HepG2 (cell line): Measurements from ENCODE around the gene CHD2. TPM values are rescaled to one million over a fixed set of nuclear protein-coding genes. Genes with fewer than 3 reads are reported as not detected.

Experiments
- GATAD2A ChIP-seq: IDR thresholded peaks from 2 replicates; pipeline ENCODE4 v1.6.1; 2016
- HDAC1 ChIP-seq: sonication (generic); formaldehyde crosslinking; IDR thresholded peaks from 2 replicates; pipeline ENCODE4 v1.5.1; 2020; ENCODE audit warnings: mild to moderate bottlenecking, missing genetic modification reagents
- HNRNPH1 ChIP-seq: fragments of 200-400 bp; formaldehyde crosslinking; optimal IDR thresholded peaks from 2 replicates; pipeline ENCODE3; 2017; ENCODE audit warnings: mild to moderate bottlenecking, low read depth, low read length
- KLF15 ChIP-seq: sonication (generic); formaldehyde crosslinking; IDR thresholded peaks from 2 replicates; pipeline ENCODE4 v1.8.1; 2023; ENCODE audit warnings: borderline replicate concordance, mild to moderate bottlenecking, inconsistent platforms, missing genetic modification reagents, mixed read lengths
- NFE2L1 ChIP-seq: sonication (generic); formaldehyde crosslinking; IDR thresholded peaks from 2 replicates; pipeline ENCODE4 v1.4.0; 2020; ENCODE audit warnings: missing genetic modification reagents, mild to moderate bottlenecking, borderline replicate concordance
- SIN3B ChIP-seq: fragments of 150-350 bp; IDR thresholded peaks from 2 replicates; pipeline ENCODE4 v1.6.1; 2014; ENCODE audit warnings: low read length
- SOX13 ChIP-seq, 3 experiments: fragments of 450-650 bp in 1 of 3; sonication (generic) in 1 of 3; formaldehyde crosslinking in 1 of 3; IDR thresholded peaks in 2 of 3; conservative IDR thresholded peaks in 1 of 3; 2 replicates each; pipeline versions ENCODE4 v1.5.0 to v1.6.1; 2016 to 2020; ENCODE audit warnings: antibody characterized with exemption in 1 of 3, mild to moderate bottlenecking in 1 of 3, missing compliant biosample characterization in 1 of 3, missing genetic modification reagents in 1 of 3, moderate library complexity in 1 of 3
- SRSF1 ChIP-seq: fragments of 200-400 bp; formaldehyde crosslinking; optimal IDR thresholded peaks from 2 replicates; pipeline ENCODE3; 2017; ENCODE audit warnings: mild to moderate bottlenecking, low read depth, low read length, moderate library complexity
- ZHX1 ChIP-seq: sonication (generic); formaldehyde crosslinking; IDR thresholded peaks from 2 replicates; pipeline ENCODE4 v1.8.1; 2022; ENCODE audit warnings: low read depth, mild to moderate bottlenecking, missing genetic modification reagents
- ZNF160 ChIP-seq: sonication (generic); formaldehyde crosslinking; IDR thresholded peaks from 2 replicates; pipeline ENCODE4 v1.8.0; 2022; ENCODE audit warnings: mild to moderate bottlenecking, inconsistent platforms, missing genetic modification reagents
- ZNF292 ChIP-seq: sonication (generic); formaldehyde crosslinking; IDR thresholded peaks from 2 replicates; pipeline ENCODE4 v1.8.1; 2022; ENCODE audit warnings: mild to moderate bottlenecking, low read depth, missing genetic modification reagents, borderline replicate concordance
- ZNF574 ChIP-seq: sonication (generic); formaldehyde crosslinking; IDR thresholded peaks from 2 replicates; pipeline ENCODE4 v1.4.0; 2020; ENCODE audit warnings: missing genetic modification reagents
- ZNF841 ChIP-seq: sonication (generic); formaldehyde crosslinking; IDR thresholded peaks from 2 replicates; pipeline ENCODE4 v1.8.1; 2023; ENCODE audit warnings: missing genetic modification reagents, borderline replicate concordance
- polyA plus RNA-seq, 8 experiments: library from polyadenylated mRNA; depleted of rRNA in 3 of 8; stranded (reverse) in 7 of 8; unstranded in 1 of 8; fragments of >200 nt; fragmentation: Illumina TruSeq in 4 of 8; extraction: Trizol in 4 of 8; gene quantifications; 2 replicates each; pipeline versions ENCODE4 v1.2.1 to v1.2.3, GENCODE V29; 2011 to 2016; ENCODE audit warnings: low read depth in 4 of 8, missing spikeins in 1 of 8, mixed read lengths in 1 of 8; ENCODE audit not compliant: insufficient read depth in 1 of 8
- total RNA-seq, 5 experiments: library from RNA; depleted of rRNA; stranded (reverse); fragments of >200 nt; fragmentation: Illumina TruSeq; extraction: Trizol; gene quantifications; 2 replicates each; pipeline ENCODE4 v1.2.3, GENCODE V29; 2016; ENCODE audit warnings: low read depth in 1 of 5
- TF ChIP-seq, protein P1 (sequence below): IDR thresholded peaks from 2 replicates; pipeline ENCODE4 v1.6.1; 2012; ENCODE audit warnings: low read length, improper control_type of control experiment
- TF ChIP-seq, protein P2 (sequence below): IDR thresholded peaks from 2 replicates; pipeline ENCODE4 v1.6.1; 2016; ENCODE audit warnings: missing genetic modification reagents, missing compliant biosample characterization
- TF ChIP-seq, protein P3 (sequence below): sonication (generic); formaldehyde crosslinking; IDR thresholded peaks from 2 replicates; pipeline ENCODE4 v1.5.1; 2020; ENCODE audit warnings: missing genetic modification reagents, mild to moderate bottlenecking, borderline replicate concordance

The CHD2 gene
- total and polyA plus RNA-seq, 2 of the 13 experiments (the other 11 are each of a cell fraction or from before 2014, with no cell fraction given) = 54.0 to 54.1 TPM

DNA sequence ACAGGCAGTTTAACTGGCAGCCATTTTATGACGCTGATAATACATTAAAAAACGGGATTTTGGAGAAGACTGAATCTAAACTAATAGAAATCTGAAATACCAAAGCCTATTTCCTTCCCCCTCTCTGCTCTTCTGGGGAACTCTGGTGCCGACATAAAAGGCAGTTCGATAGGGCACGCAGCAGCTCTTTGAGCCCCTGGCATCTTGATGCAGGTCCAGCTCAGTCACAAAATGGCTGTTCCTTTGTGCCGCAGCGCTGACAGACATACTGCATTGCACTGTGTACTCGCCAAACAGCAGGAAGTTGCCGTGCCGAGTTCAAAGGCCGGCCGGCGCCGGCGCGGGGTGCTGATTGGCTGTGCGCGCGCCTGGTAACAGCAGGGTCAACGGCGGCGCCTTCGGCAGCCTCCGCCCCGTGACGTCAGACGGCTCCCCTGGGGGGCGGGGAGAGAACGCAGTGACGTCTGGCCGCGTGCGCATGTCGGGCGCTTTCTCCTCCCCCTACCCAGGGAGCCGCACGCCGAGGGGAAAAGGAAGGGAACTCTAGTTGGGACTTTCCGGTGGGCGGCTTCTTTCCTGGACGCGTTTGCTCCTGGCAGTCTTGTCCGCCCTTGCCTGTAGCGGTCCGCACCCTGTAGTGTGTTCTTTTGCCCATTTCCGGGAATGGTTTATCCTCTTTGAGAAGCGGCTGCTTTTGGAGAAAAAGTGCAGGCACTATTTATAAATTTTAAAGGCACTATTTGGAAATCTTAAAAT is 4.0 kb downstream of the CHD2 start (continued):
- TF ChIP-seq ZHX1 (CRISPR knock-in tag) (peak; percentile 94; the same call in 1 of the 2 replicates), GATAD2A (peak; percentile 52), HNRNPH1 (no peak), KLF15 (CRISPR knock-in tag) (no peak), ZNF160 (CRISPR knock-in tag) (peak; percentile 73; the same call in 1 of the 2 replicates), ZNF841 (CRISPR knock-in tag) (no peak), NFE2L1 (CRISPR knock-in tag) (no peak), ZNF292 (peak; percentile 60; the same call in 1 of the 2 replicates), SOX13 (IDR thresholded peaks at IDR 0.05) (no peak), SOX13 (CRISPR knock-in tag; conservative IDR thresholded peaks at IDR 0.05 in 1 of 2, IDR thresholded peaks at IDR 0.05 in 1 of 2) (peak; percentile 6 to 81; a peak in 3 of 4 replicates), SIN3B (no peak; the same call in 1 of the 2 replicates), SRSF1 (peak; percentile 91), HDAC1 (CRISPR knock-in tag) (peak; percentile 78), ZNF574 (CRISPR knock-in tag) (peak; percentile 86)
- TF ChIP-seq, protein P1, sequence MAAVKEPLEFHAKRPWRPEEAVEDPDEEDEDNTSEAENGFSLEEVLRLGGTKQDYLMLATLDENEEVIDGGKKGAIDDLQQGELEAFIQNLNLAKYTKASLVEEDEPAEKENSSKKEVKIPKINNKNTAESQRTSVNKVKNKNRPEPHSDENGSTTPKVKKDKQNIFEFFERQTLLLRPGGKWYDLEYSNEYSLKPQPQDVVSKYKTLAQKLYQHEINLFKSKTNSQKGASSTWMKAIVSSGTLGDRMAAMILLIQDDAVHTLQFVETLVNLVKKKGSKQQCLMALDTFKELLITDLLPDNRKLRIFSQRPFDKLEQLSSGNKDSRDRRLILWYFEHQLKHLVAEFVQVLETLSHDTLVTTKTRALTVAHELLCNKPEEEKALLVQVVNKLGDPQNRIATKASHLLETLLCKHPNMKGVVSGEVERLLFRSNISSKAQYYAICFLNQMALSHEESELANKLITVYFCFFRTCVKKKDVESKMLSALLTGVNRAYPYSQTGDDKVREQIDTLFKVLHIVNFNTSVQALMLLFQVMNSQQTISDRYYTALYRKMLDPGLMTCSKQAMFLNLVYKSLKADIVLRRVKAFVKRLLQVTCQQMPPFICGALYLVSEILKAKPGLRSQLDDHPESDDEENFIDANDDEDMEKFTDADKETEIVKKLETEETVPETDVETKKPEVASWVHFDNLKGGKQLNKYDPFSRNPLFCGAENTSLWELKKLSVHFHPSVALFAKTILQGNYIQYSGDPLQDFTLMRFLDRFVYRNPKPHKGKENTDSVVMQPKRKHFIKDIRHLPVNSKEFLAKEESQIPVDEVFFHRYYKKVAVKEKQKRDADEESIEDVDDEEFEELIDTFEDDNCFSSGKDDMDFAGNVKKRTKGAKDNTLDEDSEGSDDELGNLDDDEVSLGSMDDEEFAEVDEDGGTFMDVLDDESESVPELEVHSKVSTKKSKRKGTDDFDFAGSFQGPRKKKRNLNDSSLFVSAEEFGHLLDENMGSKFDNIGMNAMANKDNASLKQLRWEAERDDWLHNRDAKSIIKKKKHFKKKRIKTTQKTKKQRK = no peak
- TF ChIP-seq, protein P2, sequence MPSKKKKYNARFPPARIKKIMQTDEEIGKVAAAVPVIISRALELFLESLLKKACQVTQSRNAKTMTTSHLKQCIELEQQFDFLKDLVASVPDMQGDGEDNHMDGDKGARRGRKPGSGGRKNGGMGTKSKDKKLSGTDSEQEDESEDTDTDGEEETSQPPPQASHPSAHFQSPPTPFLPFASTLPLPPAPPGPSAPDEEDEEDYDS (CRISPR knock-in tag) = peak; percentile 91
- TF ChIP-seq, protein P3, sequence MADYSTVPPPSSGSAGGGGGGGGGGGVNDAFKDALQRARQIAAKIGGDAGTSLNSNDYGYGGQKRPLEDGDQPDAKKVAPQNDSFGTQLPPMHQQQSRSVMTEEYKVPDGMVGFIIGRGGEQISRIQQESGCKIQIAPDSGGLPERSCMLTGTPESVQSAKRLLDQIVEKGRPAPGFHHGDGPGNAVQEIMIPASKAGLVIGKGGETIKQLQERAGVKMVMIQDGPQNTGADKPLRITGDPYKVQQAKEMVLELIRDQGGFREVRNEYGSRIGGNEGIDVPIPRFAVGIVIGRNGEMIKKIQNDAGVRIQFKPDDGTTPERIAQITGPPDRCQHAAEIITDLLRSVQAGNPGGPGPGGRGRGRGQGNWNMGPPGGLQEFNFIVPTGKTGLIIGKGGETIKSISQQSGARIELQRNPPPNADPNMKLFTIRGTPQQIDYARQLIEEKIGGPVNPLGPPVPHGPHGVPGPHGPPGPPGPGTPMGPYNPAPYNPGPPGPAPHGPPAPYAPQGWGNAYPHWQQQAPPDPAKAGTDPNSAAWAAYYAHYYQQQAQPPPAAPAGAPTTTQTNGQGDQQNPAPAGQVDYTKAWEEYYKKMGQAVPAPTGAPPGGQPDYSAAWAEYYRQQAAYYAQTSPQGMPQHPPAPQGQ (CRISPR knock-in tag) = no peak
